Fibroblast of skin of left quadriceps (primary cell): Measurements from ENCODE around the gene SAA2.
"Not testable (repeated sequence)": the region's sequence is repeated elsewhere in the genome, so short reads cannot be mapped to it uniquely, and the experiment has no call there.

Experiments used
- DNase-seq, 2 experiments: peaks; one replicate each; pipeline ENCODE4 v3.0.0-alpha.2; 2013; ENCODE audit warnings: low read depth in 2 of 2

Gene SAA2

DNA sequence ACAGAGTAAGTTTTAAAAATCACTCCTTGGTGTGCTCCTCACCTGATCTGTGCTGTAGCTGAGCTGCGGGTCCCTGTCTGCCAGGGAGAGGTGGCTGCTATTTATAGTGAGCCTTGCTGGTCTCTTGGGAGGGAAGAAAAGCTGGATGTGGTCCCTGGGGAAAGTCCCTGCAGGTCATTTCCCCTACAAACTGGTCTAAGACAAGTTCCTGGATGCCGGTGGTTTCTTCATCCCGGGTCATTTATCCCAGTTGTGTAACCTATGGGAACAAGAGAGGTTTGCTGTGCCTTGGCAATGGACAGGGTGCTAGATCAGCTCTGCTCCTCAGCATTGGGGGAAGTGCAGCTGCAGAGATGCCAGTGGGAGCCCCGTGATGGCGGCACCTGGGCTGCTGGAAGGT, at the start of gene SAA2:
TSS of gene SAA2 (minus strand) at position 108 of the 400 bp plus-strand sequence. CDS start 657 bp downstream, outside the sequence.
- no peak for DNase-seq

GRCh38 chr11:18295316-18295715, 46.8 kb upstream of the SAA2 start:
- DNase-seq, result no peak

GRCh38 chr11:18294862-18295261, 46.4 kb upstream of the SAA2 start:
- DNase-seq, result no peak

DNA sequence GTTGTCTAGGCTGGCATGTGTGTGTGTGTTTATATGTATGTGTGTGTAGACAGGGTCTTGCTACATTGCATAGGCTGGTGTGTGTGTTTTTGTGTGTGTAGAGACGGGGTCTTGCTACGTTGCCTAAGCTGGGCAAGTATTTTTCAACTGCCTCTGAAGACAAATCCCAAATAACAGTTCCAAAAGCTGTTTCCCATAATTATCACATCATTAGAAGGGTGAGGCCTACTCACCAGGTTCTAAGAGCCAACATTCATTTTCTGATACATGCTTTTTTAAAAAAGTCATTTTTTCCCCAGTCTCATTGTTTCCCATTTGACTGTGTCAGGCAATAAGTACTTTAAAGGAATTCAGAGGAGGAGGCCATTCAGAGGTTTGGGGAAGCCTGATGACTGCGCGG, 40.4 kb upstream of the SAA2 start:
- DNase-seq, result no peak

GRCh38 chr11:18285841-18286240, 37.4 kb upstream of the SAA2 start:
- no peak for DNase-seq

DNA sequence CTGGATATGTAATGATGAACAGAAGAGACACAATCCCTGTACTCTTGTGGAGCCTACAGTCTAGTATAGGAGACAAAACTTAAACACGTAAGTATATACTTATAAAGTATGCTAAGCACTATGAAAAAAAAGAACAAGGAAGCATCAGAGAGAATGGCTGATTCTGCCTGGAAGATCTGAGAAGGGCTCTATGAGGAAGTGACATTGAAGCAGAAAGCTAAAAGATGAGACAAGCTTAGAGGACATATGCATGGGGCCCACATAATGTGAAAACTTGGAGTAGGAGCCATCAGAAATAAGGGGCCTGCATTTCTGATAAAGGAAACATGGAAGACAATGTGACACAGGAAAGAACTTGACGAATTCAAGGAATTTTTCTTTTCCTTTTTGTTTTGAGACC, 34.2 kb upstream of the SAA2 start:
- DNase-seq, result no peak

DNA sequence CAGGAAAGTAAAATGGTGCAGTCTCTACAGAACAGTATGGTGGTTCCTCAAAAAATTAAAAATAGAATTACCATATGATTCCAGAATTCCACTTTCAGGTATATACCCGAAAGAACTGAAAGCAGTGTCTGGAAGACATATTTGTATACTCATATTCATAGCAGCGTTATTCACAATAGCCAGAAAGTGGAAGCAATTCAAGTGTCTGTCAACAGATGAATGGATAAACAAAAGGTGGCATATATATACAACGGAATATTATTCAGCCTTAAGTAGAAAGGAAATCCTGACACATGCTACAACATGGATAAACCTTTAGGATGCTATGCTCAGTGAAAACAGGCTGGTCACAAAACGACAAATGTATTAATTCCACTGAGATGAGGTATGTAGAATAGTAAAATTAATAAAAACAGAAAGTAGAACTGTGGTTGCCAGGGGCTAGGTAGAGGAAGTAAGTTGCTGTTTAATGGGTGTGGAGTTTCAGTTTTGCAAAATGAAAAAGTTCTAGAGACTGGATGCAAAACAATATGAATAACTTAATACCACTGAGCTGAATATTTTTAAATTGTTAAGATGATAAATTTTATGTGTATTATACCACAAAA, 32.1 kb upstream of the SAA2 start:
- DNase-seq, result no peak

DNA sequence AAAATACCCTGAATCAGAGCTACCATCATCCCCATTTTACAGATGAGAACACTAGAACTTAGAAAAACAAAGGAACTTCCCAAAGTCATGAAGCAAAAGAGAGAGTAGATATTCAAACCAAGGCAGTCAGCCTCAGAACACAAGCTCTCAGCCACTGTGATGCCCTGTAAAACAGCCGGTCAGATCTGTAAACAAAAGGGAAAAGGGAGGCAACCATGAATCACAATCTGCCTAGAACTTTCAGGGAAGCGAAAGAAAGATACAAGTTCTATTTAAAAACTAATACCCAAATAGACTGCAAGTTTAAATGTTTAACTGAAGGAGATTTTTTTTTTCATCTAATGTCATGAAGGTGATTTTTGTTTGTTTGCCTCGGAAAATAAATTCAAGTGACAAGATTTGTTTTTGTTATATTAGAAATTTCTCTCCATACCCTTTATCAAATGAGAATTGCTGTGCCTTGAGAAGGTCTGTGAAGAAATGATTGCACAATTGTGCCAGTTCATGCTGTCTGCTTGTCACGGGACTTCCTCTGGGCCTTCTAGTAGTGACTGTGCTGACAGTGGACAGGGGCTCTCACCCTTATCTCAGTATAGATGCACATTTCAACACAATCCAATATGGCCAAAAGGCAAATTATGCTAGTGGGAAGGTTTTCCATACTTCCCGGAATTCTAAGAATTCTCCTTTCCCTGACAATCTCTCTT, 29.2 kb upstream of the SAA2 start:
- no peak for DNase-seq

DNA sequence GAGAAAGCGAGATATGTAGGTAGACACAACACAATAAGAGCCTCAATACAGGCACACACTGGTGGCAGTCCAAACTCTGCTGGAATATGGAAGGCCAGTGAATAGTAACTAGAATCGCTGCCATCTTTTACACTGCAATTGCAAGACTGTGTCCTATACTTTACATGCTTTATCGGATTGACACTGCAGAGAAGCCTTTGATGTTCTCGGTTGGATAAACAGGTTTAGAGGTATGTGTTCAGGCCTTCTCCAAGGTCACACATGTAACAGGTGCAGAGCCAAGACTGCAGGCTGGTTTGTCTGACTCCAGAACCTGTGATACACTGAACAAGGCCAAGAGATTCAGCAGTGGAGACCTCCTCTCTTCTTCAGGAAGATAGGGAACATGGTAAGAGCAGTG, 22.7 kb upstream of the SAA2 start:
- no peak for DNase-seq

GRCh38 chr11:18270102-18270501, 21.6 kb upstream of the SAA2 start:
- no peak for DNase-seq

DNA sequence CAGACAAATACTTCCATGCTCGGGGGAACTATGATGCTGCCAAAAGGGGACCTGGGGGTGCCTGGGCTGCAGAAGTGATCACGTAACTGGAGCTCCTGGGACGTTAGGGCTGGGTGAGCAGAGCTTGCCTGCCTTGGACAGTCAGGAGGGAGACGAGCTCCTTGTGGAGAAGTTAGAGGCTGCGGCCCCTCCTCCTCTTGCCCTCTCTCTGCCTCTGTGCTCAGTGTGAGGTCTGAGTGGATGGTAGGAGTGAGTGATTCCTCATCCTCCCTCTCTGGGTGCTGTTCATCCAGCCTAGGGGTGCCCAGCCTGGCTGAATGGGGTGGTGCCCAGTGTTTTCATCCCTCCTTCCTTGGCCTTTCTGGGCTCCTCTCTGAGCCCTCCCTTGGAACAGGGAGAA, 20.8 kb upstream of the SAA2 start:
- DNase-seq, result not testable (repeated sequence)

GRCh38 chr11:18267335-18268133, 19.1 kb upstream of the SAA2 start:
- not testable (repeated sequence) for DNase-seq

- no peak for DNase-seq
Observed at GRCh38 chr11:18265949-18266348, 17.5 kb upstream of the SAA2 start, which contains the start of gene SAA1. Gene SAA1 (plus strand): TSS chr11:18266264. CDS start chr11:18266888, 624 bp downstream.

DNA sequence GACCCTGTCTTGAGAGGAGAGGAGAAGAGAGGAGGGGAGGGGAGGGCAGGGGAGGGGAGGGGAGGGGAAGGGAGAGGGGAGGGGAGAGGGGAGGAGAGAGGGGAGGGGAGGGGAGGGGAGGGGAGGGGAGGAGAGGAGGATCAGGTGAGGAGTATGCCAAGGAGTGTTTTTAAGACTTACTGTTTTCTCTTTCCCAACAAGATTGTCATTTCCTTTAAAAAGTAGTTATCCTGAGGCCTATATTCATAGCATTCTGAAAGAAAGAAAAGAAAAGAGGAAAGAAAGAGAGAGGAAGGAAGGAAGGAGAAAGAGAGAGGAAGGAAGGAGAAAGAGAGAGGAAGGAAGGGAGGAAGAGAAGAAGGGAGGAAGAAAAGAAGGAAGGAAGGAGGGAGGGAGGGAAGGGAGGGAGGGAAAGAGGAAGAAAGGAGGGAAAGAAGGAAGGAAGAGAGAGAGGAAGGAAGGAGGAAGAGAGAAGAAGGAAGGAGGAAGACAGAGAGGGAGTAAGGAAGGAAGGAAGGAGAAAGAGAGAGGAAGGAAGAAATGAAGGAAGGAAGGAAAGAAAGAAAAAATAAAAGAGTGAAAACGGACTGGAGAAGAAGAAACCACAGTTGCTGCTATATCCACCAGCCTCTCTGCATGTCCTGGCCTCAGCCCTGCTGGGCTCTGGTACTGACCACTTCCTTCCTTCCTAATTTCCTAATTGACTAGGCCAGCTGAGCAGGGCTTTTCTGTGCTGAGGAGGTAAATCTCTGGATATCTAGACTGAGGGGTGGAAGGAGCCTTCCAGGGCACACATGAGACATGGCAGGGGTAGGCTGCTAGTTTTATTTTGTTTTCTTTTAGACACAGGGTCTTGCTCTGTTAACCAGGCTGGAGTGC, 16.4 kb upstream of the SAA2 start:
- no peak for DNase-seq

- DNase-seq, result no peak
Observed at GRCh38 chr11:18264035-18264434, 15.6 kb upstream of the SAA2 start.

DNA sequence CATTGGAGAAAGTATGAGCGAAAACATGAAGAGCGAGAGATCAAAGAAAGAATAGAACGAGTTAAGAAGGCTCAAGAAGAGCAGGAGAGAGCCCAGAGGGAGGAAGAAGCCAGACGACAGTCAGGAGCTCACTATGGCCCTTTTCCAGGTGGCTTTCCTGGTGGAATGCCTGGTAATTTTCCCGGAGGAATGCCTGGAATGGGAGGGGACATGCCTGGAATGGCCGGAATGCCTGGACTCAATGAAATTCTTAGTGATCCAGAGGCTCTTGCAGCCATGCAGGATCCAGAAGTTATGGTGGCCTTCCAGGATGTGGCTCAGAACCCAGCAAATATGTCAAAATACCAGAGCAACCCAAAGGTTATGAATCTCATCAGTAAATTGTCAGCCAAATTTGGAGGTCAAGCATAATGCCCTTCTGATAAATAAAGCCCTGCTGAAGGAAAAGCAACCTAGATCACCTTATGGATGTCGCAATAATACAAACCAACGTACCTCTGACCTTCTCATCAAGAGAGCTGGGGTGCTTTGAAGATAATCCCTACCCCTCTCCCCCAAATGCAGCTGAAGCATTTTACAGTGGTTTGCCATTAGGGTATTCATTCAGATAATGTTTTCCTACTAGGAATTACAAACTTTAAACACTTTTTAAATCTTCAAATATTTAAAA, 14.3 kb upstream of the SAA2 start:
- DNase-seq, result not testable (repeated sequence)

DNA sequence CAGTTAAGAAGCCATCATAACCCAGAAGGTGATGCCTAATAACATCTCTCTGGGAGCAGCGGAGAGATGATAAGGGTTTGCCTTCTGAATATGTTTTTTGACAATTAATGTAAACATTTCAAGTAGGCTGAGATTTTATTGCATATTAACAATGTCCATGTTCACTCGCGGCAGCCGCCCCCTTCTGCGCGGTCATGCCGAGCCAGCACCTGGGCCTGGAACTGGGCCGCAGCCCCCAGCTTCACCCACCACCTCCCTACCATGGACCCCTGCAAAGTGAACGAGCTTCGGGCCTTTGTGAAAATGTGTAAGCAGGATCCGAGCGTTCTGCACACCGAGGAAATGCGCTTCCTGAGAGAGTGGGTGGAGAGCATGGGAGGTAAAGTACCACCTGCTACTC, 13.3 kb upstream of the SAA2 start:
- no peak for DNase-seq

DNA sequence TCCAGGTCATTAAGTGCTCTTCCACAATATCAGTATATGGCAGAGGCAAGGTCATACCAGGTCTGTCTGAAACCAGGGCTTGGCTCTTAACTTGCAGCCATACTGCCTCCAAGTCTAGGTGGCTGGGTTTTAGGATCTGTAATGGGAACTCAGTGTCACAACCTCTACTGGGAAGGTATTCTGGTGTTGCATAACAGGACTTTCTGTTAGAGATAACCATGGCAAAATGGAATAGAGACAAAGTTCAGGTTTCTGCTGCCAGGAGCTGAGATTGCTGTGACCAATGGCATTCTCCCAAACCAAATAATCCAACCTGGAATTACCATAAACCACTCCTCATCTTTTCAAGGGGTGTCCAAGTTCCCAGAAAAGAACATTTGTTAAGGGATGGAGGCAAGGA, 10.8 kb upstream of the SAA2 start:
- DNase-seq, result no peak

DNA sequence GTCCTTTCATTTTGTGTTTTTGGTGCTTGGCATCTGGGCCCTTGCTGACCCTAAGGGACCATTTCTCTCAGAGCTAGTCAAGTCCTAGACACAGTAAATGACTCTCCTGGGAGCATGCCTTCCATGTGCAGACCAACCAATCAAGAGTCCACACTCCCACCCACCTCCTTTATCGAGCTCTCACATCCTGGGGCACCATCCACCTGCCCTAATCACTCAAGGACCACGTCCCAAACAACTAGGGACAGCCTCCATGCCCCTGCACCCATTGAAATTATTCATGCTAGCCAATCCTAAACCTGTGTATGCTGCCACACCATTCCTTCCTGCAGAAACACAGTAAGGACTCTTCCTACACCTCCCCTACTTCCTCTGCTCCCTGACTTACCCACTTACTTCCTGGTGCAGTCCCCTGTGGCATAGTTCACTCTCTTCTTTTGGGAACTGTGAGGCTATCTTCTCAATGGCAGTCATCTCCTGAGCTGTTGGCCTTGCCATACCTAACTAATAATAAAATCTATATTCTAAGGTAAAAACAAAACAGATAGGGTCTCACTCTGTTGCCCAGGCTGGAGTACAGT, 6.4 kb upstream of the SAA2 start:
- DNase-seq, result no peak

DNA sequence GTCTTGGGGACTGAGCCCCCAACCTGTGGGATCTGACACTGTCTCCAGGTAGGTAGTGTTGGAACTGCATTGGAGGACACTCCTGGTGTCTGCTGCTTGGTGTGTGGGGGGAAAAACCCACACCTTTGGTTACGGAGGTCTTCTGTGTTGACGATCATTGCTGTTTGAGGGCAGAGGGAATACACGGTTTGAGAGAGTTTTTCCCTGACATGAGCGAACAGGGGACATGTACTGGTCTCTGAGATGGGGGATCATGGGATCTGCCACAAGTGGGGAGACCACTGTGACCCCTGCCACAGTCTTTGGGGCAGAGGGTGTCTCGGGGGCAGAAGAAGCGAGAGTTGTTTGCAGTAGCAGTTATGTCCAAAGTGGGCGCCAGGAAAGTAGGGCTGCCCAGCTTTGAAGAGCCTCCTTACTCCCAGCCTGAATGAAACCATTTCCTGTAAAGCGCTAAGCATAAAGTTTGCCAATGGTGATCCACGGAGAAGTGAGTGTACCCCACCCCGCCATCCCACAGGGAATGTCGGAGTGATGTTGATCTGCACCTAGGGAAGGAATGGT, 5.4 kb upstream of the SAA2 start:
- no peak for DNase-seq

- no peak for DNase-seq
Observed at GRCh38 chr11:18253233-18253632, 4.8 kb upstream of the SAA2 start.
